ENCODE results near the gene PCK2.

The PCK2 gene

GRCh38 chr14:24051789-24052655, 42.1 kb upstream of the PCK2 start, which contains the start of gene CARMIL3 (continued):
- TF ChIP-seq HIC1 (tag by site-specific recombination; IDR thresholded peaks at IDR 0.05) (no peak), ZNF114 (tag by site-specific recombination; IDR thresholded peaks at IDR 0.05) (no peak), ZNF248 (tag by site-specific recombination; IDR thresholded peaks at IDR 0.05) (no peak), ZNF37A (tag by site-specific recombination; IDR thresholded peaks at IDR 0.05) (no peak), ZNF324 (tag by site-specific recombination; IDR thresholded peaks at IDR 0.05) (no peak), ZNF132 (tag by site-specific recombination; IDR thresholded peaks at IDR 0.05; ENCODE audit: borderline replicate concordance) (no peak), ZBTB8A (tag by site-specific recombination; IDR thresholded peaks at IDR 0.05) (no peak), ZEB2 (tag by site-specific recombination; IDR thresholded peaks at IDR 0.05) (peak; percentile 34; the same call in 1 of the 2 replicates), ZNF274 (IDR thresholded peaks at IDR 0.05; ENCODE audit: low read length) (no peak), ZNF274 (tag by site-specific recombination; IDR thresholded peaks at IDR 0.05; ENCODE audit: borderline replicate concordance) (no peak), PATZ1 (tag by site-specific recombination; IDR thresholded peaks at IDR 0.05) (peak; percentile 86), ZNF561 (tag by site-specific recombination; IDR thresholded peaks at IDR 0.05; ENCODE audit: borderline replicate concordance) (no peak), ZNF280D (tag by site-specific recombination; IDR thresholded peaks at IDR 0.05) (no peak), ZNF670 (tag by site-specific recombination; IDR thresholded peaks at IDR 0.05; ENCODE audit: low read depth) (no peak), GLIS2 (tag by site-specific recombination; IDR thresholded peaks at IDR 0.05) (peak; percentile 55; the same call in 1 of the 2 replicates), ZNF426 (tag by site-specific recombination; IDR thresholded peaks at IDR 0.05) (no peak), ZNF19 (tag by site-specific recombination; IDR thresholded peaks at IDR 0.05; ENCODE audit: low read depth) (no peak), ZNF549 (tag by site-specific recombination; IDR thresholded peaks at IDR 0.05) (no peak), ZNF76 (tag by site-specific recombination; IDR thresholded peaks at IDR 0.05; ENCODE audit: borderline replicate concordance, low read depth) (0 out of 2 replicates have a peak, but pooled peaks have one; percentile 12), REPIN1 (tag by site-specific recombination; IDR thresholded peaks at IDR 0.05; ENCODE audit: low read depth) (no peak), ZBTB20 (tag by site-specific recombination; IDR thresholded peaks at IDR 0.05) (peak; percentile 73), ZNF24 (tag by site-specific recombination; IDR thresholded peaks at IDR 0.05) (no peak), ZBTB1 (tag by site-specific recombination; IDR thresholded peaks at IDR 0.05) (no peak), ZNF362 (tag by site-specific recombination; IDR thresholded peaks at IDR 0.05) (no peak), EGR2 (tag by site-specific recombination; IDR thresholded peaks at IDR 0.05; ENCODE audit: low read depth) (no peak), ZNF521 (tag by site-specific recombination; IDR thresholded peaks at IDR 0.05) (no peak), ZNF394 (tag by site-specific recombination; IDR thresholded peaks at IDR 0.05; ENCODE audit: borderline replicate concordance) (no peak), ZBTB44 (tag by site-specific recombination; IDR thresholded peaks at IDR 0.05) (no peak)

All from HEK293 (cell line).